ENCODE results near the gene EML4. TPM values are rescaled to one million over a fixed set of nuclear protein-coding genes. Genes with fewer than 3 reads are reported as not detected.

Gene EML4
- total and polyA plus RNA-seq, 2 of the 13 experiments (the other 11 are each of a cell fraction or from before 2014, with no cell fraction given): 243 to 476 TPM

GRCh38 chr2:42168459-42169099 lies 574 bp upstream of the EML4 start (continued):
- TF ChIP-seq ZBTB34 (CRISPR knock-in tag; IDR thresholded peaks at IDR 0.05): 0 out of 2 replicates have a peak, but pooled peaks have one; percentile 1

GRCh38 chr2:42169874-42170521 lies 845 bp downstream of the EML4 start:
- peaks cover 65% of the 10 kb centered on the region for H3K79me2 ChIP-seq (ENCODE audit: insufficient read depth, low read length)
- peak overlapping the region; percentile 78 for H3K27ac ChIP-seq (ENCODE audit: extremely low read length, insufficient read depth, low read length)
- intact Hi-C loops (cut with micrococcal nuclease; ENCODE audit: unreplicated experiment): loop anchor here (1.0 to 5.0 kb wide), 3 partner anchors 33 to 74 kb away; no protein-coding TSS in a partner anchor
- H2AFZ ChIP-seq (ENCODE audit: low read length): no peak overlapping the region
- BruUV-seq (replicated peaks): no TSS peak
- no peak for FAIRE-seq
- peaks cover 22% of the 10 kb centered on the region for H4K20me1 ChIP-seq (ENCODE audit: insufficient read depth, low read length)
- H3K4me3 ChIP-seq (replicated peaks in 1 of 3; ENCODE audit: insufficient read depth in 1 of 3, low read depth in 2 of 3, low read length in 3 of 3): peak overlapping the region; percentile 95 to 98 (median 95)
- 2% methylated on average over 10 of the region's 10 CpGs for WGBS (ENCODE audit: low lambda C conversion rate)
- in situ Hi-C loops (cut with HindIII; ENCODE audit: extremely low pct_ligation_motif_present, low pct_unique_long_range_greater_than_20kb): loop anchor here (5.0 kb wide), 2 partner anchors 38 to 73 kb away; no protein-coding TSS in a partner anchor
- peaks cover 1 to 22% of the 10 kb centered on the region in 2 experiments; a peak in 4 of 5 replicates for H3K36me3 ChIP-seq (replicated peaks in 1 of 2; ENCODE audit: control insufficient read depth in 1 of 2, insufficient read depth in 2 of 2, low read length in 2 of 2)
- H3K27me3 ChIP-seq (ENCODE audit: control insufficient read depth in 1 of 2, insufficient read depth in 2 of 2, low read length in 2 of 2): no peaks in the 10 kb centered on the region; a peak in 1 of 5 replicates
- H3K9me3 ChIP-seq (ENCODE audit: low read length): no peaks in the 10 kb centered on the region
- no peak for DNase-seq (ENCODE audit: low spot score)
- POLR2A ChIA-PET: interaction anchor here (0.8 to 2.8 kb wide), 7 partner anchors 12 to 64 kb away, joined by 4 to 18 read pairs (median 6); no protein-coding TSS in a partner anchor
- peak; percentile 36 for ATAC-seq
- CTCF ChIA-PET (ENCODE audit: low intra/inter-chr PET ratio, low total read pairs): interaction anchor here (0.8 kb wide), 1 partner anchor 74 kb away, joined by 5 read pairs; no protein-coding TSS in a partner anchor
- H3K4me1 ChIP-seq (ENCODE audit: insufficient read depth, low read length): peaks cover 37% of the 10 kb centered on the region
- H3K4me2 ChIP-seq (ENCODE audit: low read depth, low read length): peak overlapping the region; percentile 95
- H3K9ac ChIP-seq (ENCODE audit: insufficient read depth, low read depth, low read length): peak overlapping the region; percentile 94
- TF ChIP-seq ZNF354B (CRISPR knock-in tag; IDR thresholded peaks at IDR 0.05) (no peak), ZNF446 (CRISPR knock-in tag; IDR thresholded peaks at IDR 0.05) (no peak), ZNF709 (CRISPR knock-in tag; IDR thresholded peaks at IDR 0.05) (0 out of 2 replicates have a peak, but pooled peaks have one; percentile 86), ZNF343 (CRISPR knock-in tag; IDR thresholded peaks at IDR 0.05) (peak; percentile 21), FOXP1 (IDR thresholded peaks at IDR 0.05) (no peak), FOXP1 (CRISPR knock-in tag; IDR thresholded peaks at IDR 0.05) (peak; percentile 30; the same call in 1 of the 2 replicates), ZNF660 (CRISPR knock-in tag; IDR thresholded peaks at IDR 0.05; ENCODE audit: borderline replicate concordance, low read depth) (no peak), ZBTB7A (CRISPR knock-in tag; IDR thresholded peaks at IDR 0.05) (no peak; the same call in 1 of the 2 replicates), PHF8 (CRISPR knock-in tag; IDR thresholded peaks at IDR 0.05) (0 out of 2 replicates have a peak, but pooled peaks have one; percentile 2), ZNF615 (CRISPR knock-in tag; IDR thresholded peaks at IDR 0.05; ENCODE audit: borderline replicate concordance) (no peak; the same call in 1 of the 2 replicates), HMGXB4 (CRISPR knock-in tag; IDR thresholded peaks at IDR 0.05; ENCODE audit: borderline replicate concordance in 1 of 2, low read depth in 1 of 2) (peak; percentile 11 to 17; a peak in 1 of 4 replicates), MBNL3 (CRISPR knock-in tag; conservative IDR thresholded peaks at IDR 0.05) (no peak)
- TF ChIP-seq, protein P1, sequence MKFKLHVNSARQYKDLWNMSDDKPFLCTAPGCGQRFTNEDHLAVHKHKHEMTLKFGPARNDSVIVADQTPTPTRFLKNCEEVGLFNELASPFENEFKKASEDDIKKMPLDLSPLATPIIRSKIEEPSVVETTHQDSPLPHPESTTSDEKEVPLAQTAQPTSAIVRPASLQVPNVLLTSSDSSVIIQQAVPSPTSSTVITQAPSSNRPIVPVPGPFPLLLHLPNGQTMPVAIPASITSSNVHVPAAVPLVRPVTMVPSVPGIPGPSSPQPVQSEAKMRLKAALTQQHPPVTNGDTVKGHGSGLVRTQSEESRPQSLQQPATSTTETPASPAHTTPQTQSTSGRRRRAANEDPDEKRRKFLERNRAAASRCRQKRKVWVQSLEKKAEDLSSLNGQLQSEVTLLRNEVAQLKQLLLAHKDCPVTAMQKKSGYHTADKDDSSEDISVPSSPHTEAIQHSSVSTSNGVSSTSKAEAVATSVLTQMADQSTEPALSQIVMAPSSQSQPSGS (CRISPR knock-in tag; IDR thresholded peaks at IDR 0.05): peak; percentile 14; the same call in 1 of the 2 replicates
- TF ChIP-seq, protein P2, sequence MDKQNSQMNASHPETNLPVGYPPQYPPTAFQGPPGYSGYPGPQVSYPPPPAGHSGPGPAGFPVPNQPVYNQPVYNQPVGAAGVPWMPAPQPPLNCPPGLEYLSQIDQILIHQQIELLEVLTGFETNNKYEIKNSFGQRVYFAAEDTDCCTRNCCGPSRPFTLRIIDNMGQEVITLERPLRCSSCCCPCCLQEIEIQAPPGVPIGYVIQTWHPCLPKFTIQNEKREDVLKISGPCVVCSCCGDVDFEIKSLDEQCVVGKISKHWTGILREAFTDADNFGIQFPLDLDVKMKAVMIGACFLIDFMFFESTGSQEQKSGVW (CRISPR knock-in tag; IDR thresholded peaks at IDR 0.05; ENCODE audit: borderline replicate concordance): 0 out of 2 replicates have a peak, but pooled peaks have one; percentile 79

Measured in HepG2 (cell line).